ENCODE data around the gene C3orf80. TPM values are rescaled to one million over a fixed set of nuclear protein-coding genes. Genes with fewer than 3 reads are reported as not detected.

The C3orf80 gene
- total and polyA plus RNA-seq, 10 donors, result 0.07 to 2.7 (median 0.46) TPM

DNA sequence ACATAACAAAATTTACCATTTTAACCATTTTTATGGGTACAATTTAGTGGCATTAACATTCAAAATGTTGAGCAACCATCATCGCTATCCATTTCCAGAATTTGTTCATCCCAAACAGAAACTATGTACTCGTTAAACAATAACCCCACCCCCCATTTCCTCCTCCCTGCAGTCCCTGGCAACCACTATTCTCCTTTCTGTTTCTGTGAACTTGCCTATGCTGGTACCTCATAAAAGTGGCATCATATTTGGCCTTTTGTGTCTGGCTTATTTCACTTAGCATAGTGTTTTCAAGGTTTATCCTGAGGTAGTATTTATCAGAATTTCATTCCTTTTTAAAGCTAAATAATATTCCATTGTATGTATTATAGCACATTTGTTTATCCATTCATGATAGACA, 32.4 kb downstream of the C3orf80 start:
- H3K36me3 ChIP-seq, result peaks cover 0 to 24% (median 1%) of the 10 kb centered on the region in 6 donors
- WGBS, 5 donors, result 37 to 61% (median 55%) methylated on average over 2 of the region's 2 CpGs
- TF ChIP-seq POLR2AphosphoS5 (IDR thresholded peaks at IDR 0.05) (no peak), POLR2A (IDR thresholded peaks at IDR 0.05) (no peak)
- TF ChIP-seq, protein P1, sequence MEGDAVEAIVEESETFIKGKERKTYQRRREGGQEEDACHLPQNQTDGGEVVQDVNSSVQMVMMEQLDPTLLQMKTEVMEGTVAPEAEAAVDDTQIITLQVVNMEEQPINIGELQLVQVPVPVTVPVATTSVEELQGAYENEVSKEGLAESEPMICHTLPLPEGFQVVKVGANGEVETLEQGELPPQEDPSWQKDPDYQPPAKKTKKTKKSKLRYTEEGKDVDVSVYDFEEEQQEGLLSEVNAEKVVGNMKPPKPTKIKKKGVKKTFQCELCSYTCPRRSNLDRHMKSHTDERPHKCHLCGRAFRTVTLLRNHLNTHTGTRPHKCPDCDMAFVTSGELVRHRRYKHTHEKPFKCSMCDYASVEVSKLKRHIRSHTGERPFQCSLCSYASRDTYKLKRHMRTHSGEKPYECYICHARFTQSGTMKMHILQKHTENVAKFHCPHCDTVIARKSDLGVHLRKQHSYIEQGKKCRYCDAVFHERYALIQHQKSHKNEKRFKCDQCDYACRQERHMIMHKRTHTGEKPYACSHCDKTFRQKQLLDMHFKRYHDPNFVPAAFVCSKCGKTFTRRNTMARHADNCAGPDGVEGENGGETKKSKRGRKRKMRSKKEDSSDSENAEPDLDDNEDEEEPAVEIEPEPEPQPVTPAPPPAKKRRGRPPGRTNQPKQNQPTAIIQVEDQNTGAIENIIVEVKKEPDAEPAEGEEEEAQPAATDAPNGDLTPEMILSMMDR (IDR thresholded peaks at IDR 0.05 in 8 of 11, conservative IDR thresholded peaks at IDR 0.05 in 3 of 11), result no peak
- H3K4me1 ChIP-seq, result no peaks in the 10 kb centered on the region
- H3K4me3 ChIP-seq, result no peak overlapping the region
- intact Hi-C loops (cut with DNase I; ENCODE audit: low total_unique reads), result no loop called here
- no peak overlapping the region for H3K27ac ChIP-seq
- no peaks in the 10 kb centered on the region for H3K27me3 ChIP-seq (replicated peaks in 1 of 7)
- no peak for DNase-seq
- no peaks in the 10 kb centered on the region for H3K9me3 ChIP-seq

DNA sequence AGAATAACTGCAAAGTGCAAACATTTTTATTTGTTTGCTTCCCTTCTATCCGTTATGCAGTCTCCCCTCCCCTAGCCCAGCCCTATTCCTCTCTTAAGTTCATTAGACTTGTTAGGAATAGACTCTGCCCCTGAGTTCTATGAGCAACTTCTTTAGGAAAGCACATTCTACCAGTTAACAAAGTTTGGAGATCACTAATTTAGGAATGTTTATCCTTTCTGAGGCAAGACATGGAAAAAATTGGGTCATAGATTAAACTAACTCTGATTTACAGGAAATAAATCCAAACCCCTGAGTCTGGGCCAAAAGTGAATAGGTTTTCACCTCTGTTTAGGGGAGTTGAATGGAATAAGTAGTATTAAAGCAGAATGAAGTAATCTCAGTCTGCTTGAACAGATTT, 34.4 kb downstream of the C3orf80 start:
- H3K4me3 ChIP-seq, result no peak overlapping the region
- H3K4me1 ChIP-seq, result no peaks in the 10 kb centered on the region
- no peak overlapping the region for H3K27ac ChIP-seq
- WGBS, 5 donors, result 82 to 91% (median 85%) methylated on average over 1 of the region's 1 CpG
- peaks cover 0 to 24% (median 1%) of the 10 kb centered on the region in 6 donors for H3K36me3 ChIP-seq
- intact Hi-C loops (cut with DNase I; ENCODE audit: low total_unique reads), result no loop called here
- DNase-seq, result no peak
- TF ChIP-seq, protein P1 (IDR thresholded peaks at IDR 0.05 in 8 of 11, conservative IDR thresholded peaks at IDR 0.05 in 3 of 11), result no peak
- TF ChIP-seq POLR2AphosphoS5 (IDR thresholded peaks at IDR 0.05), result no peak
- TF ChIP-seq POLR2A (IDR thresholded peaks at IDR 0.05), result no peak
- no peaks in the 10 kb centered on the region for H3K27me3 ChIP-seq (replicated peaks in 1 of 7)
- no peaks in the 10 kb centered on the region for H3K9me3 ChIP-seq

DNA sequence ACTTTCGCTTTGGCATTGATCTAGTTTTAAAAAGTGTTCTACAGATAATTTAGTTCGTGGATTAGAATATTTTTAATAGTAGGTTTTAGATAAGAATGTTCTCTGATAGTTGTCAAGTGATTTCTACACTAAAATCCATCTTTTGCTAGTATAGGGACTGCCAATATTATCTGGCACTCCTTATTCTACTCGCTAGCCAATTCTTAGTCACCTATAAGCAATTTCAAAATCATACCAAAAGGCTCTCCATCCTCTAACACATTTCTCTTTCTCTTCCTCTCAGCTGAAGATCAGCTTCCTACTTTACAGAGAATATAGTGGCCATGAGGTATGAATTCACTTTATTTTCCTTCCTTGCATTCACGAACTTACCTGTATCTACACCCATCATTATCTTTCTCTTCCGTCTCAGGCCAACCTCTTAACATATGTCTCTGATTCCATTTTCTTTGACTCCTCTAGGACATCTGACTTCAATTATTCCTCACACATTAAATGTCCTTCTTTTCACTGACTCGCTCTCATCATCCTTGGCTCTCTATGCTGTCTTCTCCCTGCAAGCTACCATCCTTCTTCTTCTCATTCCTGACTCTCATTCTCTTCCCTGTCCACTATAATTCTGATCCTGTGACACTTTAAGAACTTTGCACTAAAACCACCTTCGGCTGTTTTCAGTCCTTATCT, 35.5 kb downstream of the C3orf80 start:
- DNase-seq, result no peak
- no peaks in the 10 kb centered on the region for H3K4me1 ChIP-seq
- no peaks in the 10 kb centered on the region for H3K27me3 ChIP-seq (replicated peaks in 1 of 7)
- no peaks in the 10 kb centered on the region for H3K9me3 ChIP-seq
- TF ChIP-seq, protein P1 (IDR thresholded peaks at IDR 0.05 in 8 of 11, conservative IDR thresholded peaks at IDR 0.05 in 3 of 11), result no peak
- TF ChIP-seq POLR2AphosphoS5 (IDR thresholded peaks at IDR 0.05), result no peak
- no peak for TF ChIP-seq POLR2A (IDR thresholded peaks at IDR 0.05)
- peak overlapping the region in 1 of 8 donors; percentile 29 for H3K27ac ChIP-seq
- 75 to 93% (median 83%) methylated on average over 7 of the region's 7 CpGs for WGBS, 5 donors
- H3K36me3 ChIP-seq, result peaks cover 0 to 24% (median 1%) of the 10 kb centered on the region in 6 donors
- peak overlapping the region in 2 of 8 donors; percentile 19 to 27 for H3K4me3 ChIP-seq
- intact Hi-C loops (cut with DNase I; ENCODE audit: low total_unique reads), result no loop called here

DNA sequence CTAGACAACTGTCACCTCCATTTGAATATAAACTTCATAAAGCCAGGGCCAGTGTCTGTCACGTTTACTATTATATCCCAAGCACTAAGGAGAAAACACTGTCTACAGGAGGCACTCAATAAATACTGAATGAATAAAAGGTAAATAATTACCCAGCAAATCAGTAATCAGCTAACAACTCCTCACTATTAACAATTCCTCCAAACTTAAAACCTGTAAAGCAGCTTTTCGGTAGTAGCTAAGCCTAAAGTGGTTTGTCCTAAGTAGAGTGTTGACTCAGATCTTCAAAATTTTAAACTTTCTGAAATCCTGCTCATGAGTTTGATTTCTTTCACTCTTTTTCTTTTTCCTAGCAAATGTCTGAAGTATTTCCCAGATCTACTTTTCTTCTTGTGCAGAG, 39.9 kb downstream of the C3orf80 start:
- H3K36me3 ChIP-seq, result peaks cover 0 to 18% (median 0%) of the 10 kb centered on the region in 6 donors
- TF ChIP-seq, protein P1 (IDR thresholded peaks at IDR 0.05 in 8 of 11, conservative IDR thresholded peaks at IDR 0.05 in 3 of 11), result no peak
- TF ChIP-seq POLR2AphosphoS5 (IDR thresholded peaks at IDR 0.05) (no peak), POLR2A (IDR thresholded peaks at IDR 0.05) (no peak)
- H3K27me3 ChIP-seq (replicated peaks in 1 of 7), result no peaks in the 10 kb centered on the region
- intact Hi-C loops (cut with DNase I; ENCODE audit: low total_unique reads), result no loop called here
- no peaks in the 10 kb centered on the region for H3K9me3 ChIP-seq
- no peak overlapping the region for H3K4me3 ChIP-seq
- H3K27ac ChIP-seq, result no peak overlapping the region
- DNase-seq, result no peak
- 94 to 100% (median 97%) methylated on average over 2 of the region's 2 CpGs for WGBS, 5 donors
- H3K4me1 ChIP-seq, result no peaks in the 10 kb centered on the region

Data from spleen (tissue), 11 donors.